HepG2 (cell line): ENCODE data around the gene SNAP91. TPM values are rescaled to one million over a fixed set of nuclear protein-coding genes. Genes with fewer than 3 reads are reported as not detected.

Source experiments
- ATAC-seq: fragments of 200-7000 bp; cut with Tn5 transposase; 3 replicates; pipeline ENCODE4 v1.9.1; 2020; ENCODE audit warnings: mild to moderate bottlenecking, moderate library complexity
- BruUV-seq: library from RNA; stranded (reverse); fragments of 400-500 nt; replicated peaks from 2 replicates; lab custom pipeline; 2021; lab: Mats Ljungman, UMichigan
- CTCF ChIA-PET: fragments of 300-600 bp; formaldehyde crosslinking; extraction: SDS; loops from one replicate; lab custom pipeline; 2021; ENCODE audit warnings: low total read pairs, inconsistent platforms, low intra/inter-chr PET ratio; lab: Yijun Ruan, JAX
- POLR2A ChIA-PET: fragments of 350-600 bp; sonication (Branson Sonifier 250); formaldehyde crosslinking; loops from one replicate; lab custom pipeline; 2020; ENCODE audit warnings: antibody characterized with exemption, inconsistent platforms; lab: Yijun Ruan, JAX
- DNase-seq: peaks from one replicate; pipeline ENCODE4 v3.0.0-alpha.2; 2015; ENCODE audit warnings: low spot score
- FAIRE-seq: peaks from 3 replicates; lab custom pipeline; 2011; peaks lifted over from hg19 to GRCh38; lab: Jason Lieb, UNC
- H2AFZ ChIP-seq: one replicate; pipeline ENCODE4 v1.6.1; 2011; ENCODE audit warnings: low read length, inconsistent platforms
- H3K27ac ChIP-seq: fragments of 300-600 bp; 3 replicates; pipeline ENCODE4 v1.8.0; 2011; ENCODE audit warnings: mixed run types, mild to moderate bottlenecking, mixed read lengths, low read length, inconsistent platforms; ENCODE audit not compliant: insufficient read depth; ENCODE audit errors: extremely low read length
- H3K27me3 ChIP-seq, 2 experiments: fragments of 200-600 bp in 1 of 2; 2 replicates in 1 of 2; 3 replicates in 1 of 2; pipeline versions ENCODE4 v1.6.0 to v1.8.0; 2011; ENCODE audit warnings: low read length in 2 of 2, mild to moderate bottlenecking in 2 of 2, moderate library complexity in 2 of 2, inconsistent platforms in 1 of 2; ENCODE audit not compliant: insufficient read depth in 2 of 2, control insufficient read depth in 1 of 2
- H3K36me3 ChIP-seq, 2 experiments: fragments of 200-600 bp in 1 of 2; replicated peaks in 1 of 2; 2 replicates in 1 of 2; 3 replicates in 1 of 2; pipeline versions ENCODE4 v1.5.1 to v1.8.0; 2011; ENCODE audit warnings: low read length in 2 of 2, inconsistent platforms in 1 of 2; ENCODE audit not compliant: insufficient read depth in 2 of 2, control insufficient read depth in 1 of 2
- H3K4me1 ChIP-seq: 2 replicates; pipeline ENCODE4 v1.5.1; 2012; ENCODE audit warnings: low read length, inconsistent platforms; ENCODE audit not compliant: insufficient read depth
- H3K4me2 ChIP-seq: 2 replicates; pipeline ENCODE4 v1.6.0; 2011; ENCODE audit warnings: low read depth, low read length, inconsistent platforms
- H3K4me3 ChIP-seq, 3 experiments: fragments of 200-600 bp in 1 of 3; sonication (generic), shearing (Covaris generic) in 1 of 3; replicated peaks in 1 of 3; 2 replicates each; pipeline ENCODE4 v1.5.1; 2011 to 2016; ENCODE audit warnings: low read length in 3 of 3, inconsistent platforms in 2 of 3, low read depth in 2 of 3, mild to moderate bottlenecking in 2 of 3, control low read depth in 1 of 3, mixed read lengths in 1 of 3; ENCODE audit not compliant: insufficient read depth in 1 of 3
- H3K79me2 ChIP-seq: one replicate; pipeline ENCODE4 v1.6.1; 2011; ENCODE audit warnings: low read length, inconsistent platforms; ENCODE audit not compliant: insufficient read depth
- H3K9ac ChIP-seq: 2 replicates; pipeline ENCODE4 v1.6.0; 2011; ENCODE audit warnings: mild to moderate bottlenecking, low read depth, low read length, inconsistent platforms; ENCODE audit not compliant: insufficient read depth
- H3K9me3 ChIP-seq: 2 replicates; pipeline ENCODE4 v1.5.1; 2012; ENCODE audit warnings: mild to moderate bottlenecking, low read length
- H4K20me1 ChIP-seq: 2 replicates; pipeline ENCODE4 v1.6.0; 2011; ENCODE audit warnings: inconsistent platforms, mild to moderate bottlenecking, low read length, moderate library complexity; ENCODE audit not compliant: insufficient read depth
- ARID2 ChIP-seq: sonication (generic); formaldehyde crosslinking; IDR thresholded peaks from 2 replicates; pipeline ENCODE4 v1.8.1; 2022; ENCODE audit warnings: mild to moderate bottlenecking, missing genetic modification reagents, borderline replicate concordance
- BCL6 ChIP-seq: IDR thresholded peaks from 2 replicates; pipeline ENCODE4 v1.6.1; 2016; ENCODE audit warnings: missing genetic modification reagents, missing compliant biosample characterization
- CREM ChIP-seq, 2 experiments: sonication (generic) in 1 of 2; formaldehyde crosslinking in 1 of 2; IDR thresholded peaks; 2 replicates each; pipeline versions ENCODE4 v1.4.0 to v1.6.1; 2016 to 2020; ENCODE audit warnings: antibody characterized with exemption in 1 of 2, mild to moderate bottlenecking in 1 of 2, missing genetic modification reagents in 1 of 2
- KDM4B ChIP-seq: sonication (generic); formaldehyde crosslinking; IDR thresholded peaks from 2 replicates; pipeline ENCODE4 v1.4.0; 2020; ENCODE audit warnings: missing genetic modification reagents
- SYNCRIP ChIP-seq: fragments of 200-400 bp; formaldehyde crosslinking; IDR thresholded peaks from 2 replicates; pipeline ENCODE4 v1.6.1; 2018; ENCODE audit warnings: mild to moderate bottlenecking, low read depth, low read length; ENCODE audit not compliant: insufficient read depth
- TBX3 ChIP-seq: fragments of 450-650 bp; IDR thresholded peaks from 2 replicates; pipeline ENCODE4 v1.6.1; 2017; ENCODE audit warnings: antibody characterized with exemption, mild to moderate bottlenecking, inconsistent platforms, borderline replicate concordance
- ZNF660 ChIP-seq: sonication (generic); formaldehyde crosslinking; IDR thresholded peaks from 2 replicates; pipeline ENCODE4 v1.5.1; 2020; ENCODE audit warnings: mild to moderate bottlenecking, low read depth, missing genetic modification reagents, borderline replicate concordance
- ZNF672 ChIP-seq: sonication (generic); formaldehyde crosslinking; IDR thresholded peaks from 2 replicates; pipeline ENCODE4 v1.8.1; 2022; ENCODE audit warnings: missing genetic modification reagents
- in situ Hi-C: cut with HindIII; loops from 2 replicates; pipeline ENCODE4 v1.10.0; 2017; ENCODE audit warnings: low pct_unique_long_range_greater_than_20kb; ENCODE audit not compliant: extremely low pct_ligation_motif_present
- intact Hi-C: fragments of 100-400 bp; cut with micrococcal nuclease; formaldehyde crosslinking; loops from one replicate; pipeline ENCODE4 v1.10.0; 2022; ENCODE audit not compliant: unreplicated experiment
- polyA plus RNA-seq, 8 experiments: library from polyadenylated mRNA; depleted of rRNA in 3 of 8; stranded (reverse) in 7 of 8; unstranded in 1 of 8; fragments of >200 nt; fragmentation: Illumina TruSeq in 4 of 8; extraction: Trizol in 4 of 8; gene quantifications; 2 replicates each; pipeline versions ENCODE4 v1.2.1 to v1.2.3, GENCODE V29; 2011 to 2016; ENCODE audit warnings: low read depth in 4 of 8, missing spikeins in 1 of 8, mixed read lengths in 1 of 8; ENCODE audit not compliant: insufficient read depth in 1 of 8
- total RNA-seq, 5 experiments: library from RNA; depleted of rRNA; stranded (reverse); fragments of >200 nt; fragmentation: Illumina TruSeq; extraction: Trizol; gene quantifications; 2 replicates each; pipeline ENCODE4 v1.2.3, GENCODE V29; 2016; ENCODE audit warnings: low read depth in 1 of 5
- TF ChIP-seq, protein P1 (sequence below), 2 experiments: sonication (generic) in 1 of 2; formaldehyde crosslinking in 1 of 2; IDR thresholded peaks; 2 replicates each; pipeline versions ENCODE4 v1.5.1 to v1.6.1; 2011 to 2020; ENCODE audit warnings: borderline replicate concordance in 1 of 2, low read depth in 1 of 2, low read length in 1 of 2, mild to moderate bottlenecking in 1 of 2, missing genetic modification reagents in 1 of 2, moderate library complexity in 1 of 2
- TF ChIP-seq, protein P2 (sequence below): IDR thresholded peaks from 2 replicates; pipeline ENCODE4 v1.6.1; 2016; ENCODE audit warnings: missing compliant biosample characterization, missing genetic modification reagents, borderline replicate concordance
- TF ChIP-seq, protein P3 (sequence below): sonication (generic); formaldehyde crosslinking; IDR thresholded peaks from 2 replicates; pipeline ENCODE4 v1.5.1; 2020; ENCODE audit warnings: mild to moderate bottlenecking, missing genetic modification reagents, borderline replicate concordance

SNAP91 gene
- total and polyA plus RNA-seq, 2 of the 13 experiments (the other 11 are each of a cell fraction or from before 2014, with no cell fraction given), result not detected

- DNase-seq (no peak), FAIRE-seq (no peak), ATAC-seq (no peak)
- Histone ChIP-seq H3K4me1 (no peaks in the 10 kb centered on the region), H3K9me3 (no peaks in the 10 kb centered on the region), H3K4me2 (no peak overlapping the region), H3K4me3 (no peak overlapping the region), H3K79me2 (no peaks in the 10 kb centered on the region), H3K9ac (no peak overlapping the region), H3K27ac (no peak overlapping the region), H3K27me3 (no peaks in the 10 kb centered on the region; a peak in 1 of 5 replicates), H4K20me1 (no peaks in the 10 kb centered on the region), H3K36me3 (no peaks in the 10 kb centered on the region), H2AFZ (no peak overlapping the region)
- POLR2A ChIA-PET, result no interaction called here
- BruUV-seq, result no TSS peak
- TF ChIP-seq ARID2 (CRISPR knock-in tag) (no peak), BCL6 (CRISPR knock-in tag) (no peak), CREM (IDR thresholded peaks at IDR 0.05) (no peak), CREM (CRISPR knock-in tag; IDR thresholded peaks at IDR 0.05) (no peak), ZNF660 (no peak), KDM4B (no peak), SYNCRIP (no peak), TBX3 (no peak), ZNF672 (CRISPR knock-in tag) (no peak)
- TF ChIP-seq, protein P1, sequence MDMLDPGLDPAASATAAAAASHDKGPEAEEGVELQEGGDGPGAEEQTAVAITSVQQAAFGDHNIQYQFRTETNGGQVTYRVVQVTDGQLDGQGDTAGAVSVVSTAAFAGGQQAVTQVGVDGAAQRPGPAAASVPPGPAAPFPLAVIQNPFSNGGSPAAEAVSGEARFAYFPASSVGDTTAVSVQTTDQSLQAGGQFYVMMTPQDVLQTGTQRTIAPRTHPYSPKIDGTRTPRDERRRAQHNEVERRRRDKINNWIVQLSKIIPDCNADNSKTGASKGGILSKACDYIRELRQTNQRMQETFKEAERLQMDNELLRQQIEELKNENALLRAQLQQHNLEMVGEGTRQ (IDR thresholded peaks at IDR 0.05; ENCODE audit: low read depth, low read length), result no peak
- TF ChIP-seq, protein P1 (CRISPR knock-in tag; IDR thresholded peaks at IDR 0.05; ENCODE audit: borderline replicate concordance), result no peak
- TF ChIP-seq, protein P2, sequence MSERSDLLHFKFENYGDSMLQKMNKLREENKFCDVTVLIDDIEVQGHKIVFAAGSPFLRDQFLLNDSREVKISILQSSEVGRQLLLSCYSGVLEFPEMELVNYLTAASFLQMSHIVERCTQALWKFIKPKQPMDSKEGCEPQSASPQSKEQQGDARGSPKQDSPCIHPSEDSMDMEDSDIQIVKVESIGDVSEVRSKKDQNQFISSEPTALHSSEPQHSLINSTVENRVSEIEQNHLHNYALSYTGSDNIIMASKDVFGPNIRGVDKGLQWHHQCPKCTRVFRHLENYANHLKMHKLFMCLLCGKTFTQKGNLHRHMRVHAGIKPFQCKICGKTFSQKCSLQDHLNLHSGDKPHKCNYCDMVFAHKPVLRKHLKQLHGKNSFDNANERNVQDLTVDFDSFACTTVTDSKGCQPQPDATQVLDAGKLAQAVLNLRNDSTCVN (CRISPR knock-in tag), result no peak
- TF ChIP-seq, protein P3, sequence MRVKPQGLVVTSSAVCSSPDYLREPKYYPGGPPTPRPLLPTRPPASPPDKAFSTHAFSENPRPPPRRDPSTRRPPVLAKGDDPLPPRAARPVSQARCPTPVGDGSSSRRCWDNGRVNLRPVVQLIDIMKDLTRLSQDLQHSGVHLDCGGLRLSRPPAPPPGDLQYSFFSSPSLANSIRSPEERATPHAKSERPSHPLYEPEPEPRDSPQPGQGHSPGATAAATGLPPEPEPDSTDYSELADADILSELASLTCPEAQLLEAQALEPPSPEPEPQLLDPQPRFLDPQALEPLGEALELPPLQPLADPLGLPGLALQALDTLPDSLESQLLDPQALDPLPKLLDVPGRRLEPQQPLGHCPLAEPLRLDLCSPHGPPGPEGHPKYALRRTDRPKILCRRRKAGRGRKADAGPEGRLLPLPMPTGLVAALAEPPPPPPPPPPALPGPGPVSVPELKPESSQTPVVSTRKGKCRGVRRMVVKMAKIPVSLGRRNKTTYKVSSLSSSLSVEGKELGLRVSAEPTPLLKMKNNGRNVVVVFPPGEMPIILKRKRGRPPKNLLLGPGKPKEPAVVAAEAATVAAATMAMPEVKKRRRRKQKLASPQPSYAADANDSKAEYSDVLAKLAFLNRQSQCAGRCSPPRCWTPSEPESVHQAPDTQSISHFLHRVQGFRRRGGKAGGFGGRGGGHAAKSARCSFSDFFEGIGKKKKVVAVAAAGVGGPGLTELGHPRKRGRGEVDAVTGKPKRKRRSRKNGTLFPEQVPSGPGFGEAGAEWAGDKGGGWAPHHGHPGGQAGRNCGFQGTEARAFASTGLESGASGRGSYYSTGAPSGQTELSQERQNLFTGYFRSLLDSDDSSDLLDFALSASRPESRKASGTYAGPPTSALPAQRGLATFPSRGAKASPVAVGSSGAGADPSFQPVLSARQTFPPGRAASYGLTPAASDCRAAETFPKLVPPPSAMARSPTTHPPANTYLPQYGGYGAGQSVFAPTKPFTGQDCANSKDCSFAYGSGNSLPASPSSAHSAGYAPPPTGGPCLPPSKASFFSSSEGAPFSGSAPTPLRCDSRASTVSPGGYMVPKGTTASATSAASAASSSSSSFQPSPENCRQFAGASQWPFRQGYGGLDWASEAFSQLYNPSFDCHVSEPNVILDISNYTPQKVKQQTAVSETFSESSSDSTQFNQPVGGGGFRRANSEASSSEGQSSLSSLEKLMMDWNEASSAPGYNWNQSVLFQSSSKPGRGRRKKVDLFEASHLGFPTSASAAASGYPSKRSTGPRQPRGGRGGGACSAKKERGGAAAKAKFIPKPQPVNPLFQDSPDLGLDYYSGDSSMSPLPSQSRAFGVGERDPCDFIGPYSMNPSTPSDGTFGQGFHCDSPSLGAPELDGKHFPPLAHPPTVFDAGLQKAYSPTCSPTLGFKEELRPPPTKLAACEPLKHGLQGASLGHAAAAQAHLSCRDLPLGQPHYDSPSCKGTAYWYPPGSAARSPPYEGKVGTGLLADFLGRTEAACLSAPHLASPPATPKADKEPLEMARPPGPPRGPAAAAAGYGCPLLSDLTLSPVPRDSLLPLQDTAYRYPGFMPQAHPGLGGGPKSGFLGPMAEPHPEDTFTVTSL (CRISPR knock-in tag), result no peak
- CTCF ChIA-PET, result no interaction called here
- intact Hi-C loops (no loop called here), in situ Hi-C loops (no loop called here)
These were observed 31.1 kb downstream of the SNAP91 start for GRCh38 chr6:83677791-83678190.
